Activated CD8-positive, alpha-beta memory T cell treated with anti-CD3 and anti-CD28 coated beads, Interleukin-2, amount 10 ng/mL, durations not matched to agents 7 days and 5 days (primary cell): ENCODE measurements around the gene ITGB2. TPM values are rescaled to one million over a fixed set of nuclear protein-coding genes. Genes with fewer than 3 reads are reported as not detected.

Experiments used
- ATAC-seq: fragments of 150-1000 bp; cut with Tn5 transposase; one replicate; pipeline ENCODE4 v1.10.0; 2021; ENCODE audit warnings: moderate library complexity
- CTCF ChIA-PET: fragments of 350-600 bp; sonication (Branson Sonifier 250); formaldehyde crosslinking; loops from one replicate; lab custom pipeline; 2021; ENCODE audit warnings: antibody characterized with exemption; lab: Charles Lee
- DNase-seq: peaks from one replicate; pipeline ENCODE4 v3.0.0-alpha.2; 2020
- H3K27ac Mint-ChIP-seq: one replicate; pipeline ENCODE4 v1.8.0; 2021; ENCODE audit warnings: mild to moderate bottlenecking, mixed read lengths
- H3K27me3 Mint-ChIP-seq: one replicate; pipeline ENCODE4 v1.8.0; 2021; ENCODE audit warnings: mixed read lengths
- H3K36me3 Mint-ChIP-seq: one replicate; pipeline ENCODE4 v1.8.0; 2021; ENCODE audit warnings: mild to moderate bottlenecking, mixed read lengths
- H3K4me1 Mint-ChIP-seq: one replicate; pipeline ENCODE4 v1.8.0; 2021; ENCODE audit warnings: mixed read lengths
- H3K4me3 Mint-ChIP-seq: one replicate; pipeline ENCODE4 v1.8.0; 2021; ENCODE audit warnings: mild to moderate bottlenecking, moderate library complexity, mixed read lengths
- H3K9me3 Mint-ChIP-seq: one replicate; pipeline ENCODE4 v1.8.0; 2022; ENCODE audit warnings: low read depth, mixed read lengths
- total RNA-seq, 2 experiments: library from RNA; stranded (reverse); gene quantifications; one replicate each; pipeline ENCODE4 v1.2.3, GENCODE V29; 2021

The ITGB2 gene
- total RNA-seq, 2 experiments from 2014 or later, result 336 to 372 TPM

DNA sequence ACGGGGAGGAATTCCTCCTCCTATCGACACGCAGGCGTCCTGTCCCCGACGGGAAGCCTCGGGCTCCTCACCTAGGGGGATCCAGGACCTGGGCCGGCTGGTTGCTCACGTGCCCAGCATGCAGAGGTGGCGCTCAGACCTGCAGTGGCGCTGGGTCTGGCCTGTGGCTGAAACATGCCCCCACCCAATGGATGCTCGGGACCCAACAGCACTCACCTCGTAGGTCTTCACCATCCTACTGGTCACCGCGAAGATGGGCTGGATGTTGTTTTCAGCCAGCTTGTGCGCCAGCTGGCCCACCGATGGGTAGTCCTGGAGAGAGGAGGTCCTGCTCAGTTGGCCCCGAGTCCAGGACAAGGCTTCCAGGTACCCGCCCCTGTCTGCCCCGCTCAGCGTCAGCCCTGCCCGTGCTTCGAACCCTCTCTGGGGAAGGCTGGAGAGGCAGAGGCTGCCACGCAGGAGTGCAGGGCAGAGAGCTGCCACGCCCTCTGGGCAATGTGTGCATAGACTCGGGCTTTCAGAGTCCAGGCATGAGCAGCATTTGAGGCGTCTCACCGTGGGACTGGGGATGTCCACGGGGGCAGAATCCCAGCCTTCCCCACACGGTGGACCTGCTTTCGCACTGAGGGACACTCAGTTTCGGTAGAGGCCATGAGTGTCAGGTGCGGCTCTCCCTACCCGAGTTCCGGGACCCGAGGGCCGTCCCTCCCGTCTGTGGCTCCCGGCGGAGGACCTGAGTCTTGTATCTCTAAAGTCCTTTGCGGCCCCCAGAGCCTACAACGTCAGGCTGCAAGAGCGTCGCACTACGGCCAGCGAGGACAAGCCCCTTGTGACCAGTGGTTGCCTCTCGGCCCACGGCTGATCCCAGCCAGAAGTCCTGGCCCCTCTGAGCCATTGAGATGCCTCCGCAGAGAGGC lies 21.6 kb downstream of the ITGB2 start:
- Mint-ChIP-seq H3K4me3 (no peak overlapping the region), H3K4me1 (no peaks in the 10 kb centered on the region), H3K27ac (no peak overlapping the region), H3K27me3 (no peaks in the 10 kb centered on the region), H3K36me3 (peaks cover 53% of the 10 kb centered on the region), H3K9me3 (no peaks in the 10 kb centered on the region)
- ATAC-seq (no peak), DNase-seq (no peak)
- CTCF ChIA-PET, result interaction anchor here (1.0 to 10.5 kb wide), 3 partner anchors 11 to 229 kb away, joined by 3 to 128 read pairs (median 69); no protein-coding TSS in a partner anchor

DNA sequence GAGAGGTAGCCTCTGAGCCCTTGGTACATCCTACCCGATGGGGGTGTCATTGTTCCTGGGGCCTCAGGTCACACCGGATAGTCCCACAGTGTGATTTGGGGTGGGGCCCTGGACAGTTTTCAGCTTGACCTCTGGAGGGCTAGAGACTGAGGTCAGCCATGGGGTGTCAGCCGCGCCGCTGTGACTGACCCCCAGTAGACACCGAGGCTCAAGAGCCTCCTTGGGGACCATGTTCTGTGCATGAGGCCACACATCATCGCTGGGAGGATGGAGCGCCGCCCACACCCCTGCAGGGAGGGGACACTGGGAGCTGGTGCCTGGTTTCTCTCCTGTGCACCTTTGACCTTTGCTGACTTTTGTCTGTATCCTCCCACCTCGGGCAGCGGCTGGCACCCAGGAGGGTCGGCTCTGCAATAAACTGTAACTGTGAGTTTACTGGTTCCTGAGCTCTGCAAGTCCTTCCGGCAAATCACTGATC lies 22.6 kb downstream of the ITGB2 start:
- no peaks in the 10 kb centered on the region for H3K27me3 Mint-ChIP-seq
- H3K4me3 Mint-ChIP-seq, result no peak overlapping the region
- ATAC-seq (no peak), DNase-seq (no peak)
- no peak overlapping the region for H3K27ac Mint-ChIP-seq
- peaks cover 5% of the 10 kb centered on the region for H3K4me1 Mint-ChIP-seq
- no peaks in the 10 kb centered on the region for H3K9me3 Mint-ChIP-seq
- H3K36me3 Mint-ChIP-seq, result peaks cover 44% of the 10 kb centered on the region
- CTCF ChIA-PET, result interaction anchor here (1.0 to 10.5 kb wide), 4 partner anchors 12 to 230 kb away, joined by 3 to 128 read pairs (median 36); no protein-coding TSS in a partner anchor

DNA sequence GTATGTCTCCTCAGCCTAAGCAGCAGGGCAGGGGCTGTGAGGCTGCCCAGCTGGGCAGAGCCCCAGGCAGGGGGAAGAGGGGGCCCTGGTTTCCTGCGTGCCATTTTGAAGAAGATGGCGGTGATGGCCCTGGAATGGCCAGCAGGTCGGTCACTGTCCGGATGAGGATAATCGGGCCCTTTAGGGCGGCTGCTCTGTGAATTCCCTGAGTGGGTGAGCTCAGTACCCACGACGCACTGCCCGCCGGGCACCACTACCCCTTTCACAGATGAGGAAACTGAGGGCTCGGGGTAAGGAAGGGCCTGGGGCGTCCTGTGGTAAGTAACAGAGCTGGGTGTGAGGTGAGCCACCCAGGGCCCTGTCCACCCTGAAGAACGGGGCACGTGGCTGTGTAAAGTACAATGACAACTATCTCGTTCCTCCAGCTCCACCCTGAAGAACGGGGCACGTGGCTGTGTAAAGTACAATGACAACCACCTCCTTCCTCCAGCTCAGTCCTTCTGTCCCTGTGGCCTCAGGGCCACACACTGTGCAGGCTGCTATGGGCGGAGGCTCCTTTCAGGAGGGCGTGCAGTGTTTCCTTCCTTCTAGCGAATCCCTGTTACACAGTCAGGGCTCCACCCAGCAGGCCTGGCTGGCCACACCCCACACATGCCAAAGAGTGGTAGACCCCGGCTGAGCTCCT lies 23.2 kb downstream of the ITGB2 start:
- Mint-ChIP-seq H3K9me3 (no peaks in the 10 kb centered on the region), H3K27me3 (no peaks in the 10 kb centered on the region), H3K4me3 (no peak overlapping the region), H3K36me3 (peaks cover 39% of the 10 kb centered on the region), H3K4me1 (peaks cover 9% of the 10 kb centered on the region), H3K27ac (no peak overlapping the region)
- DNase-seq (no peak), ATAC-seq (no peak)
- CTCF ChIA-PET, result interaction anchor here (1.0 to 10.5 kb wide), 3 partner anchors 13 to 36 kb away, joined by 3 to 128 read pairs (median 69); no protein-coding TSS in a partner anchor

DNA sequence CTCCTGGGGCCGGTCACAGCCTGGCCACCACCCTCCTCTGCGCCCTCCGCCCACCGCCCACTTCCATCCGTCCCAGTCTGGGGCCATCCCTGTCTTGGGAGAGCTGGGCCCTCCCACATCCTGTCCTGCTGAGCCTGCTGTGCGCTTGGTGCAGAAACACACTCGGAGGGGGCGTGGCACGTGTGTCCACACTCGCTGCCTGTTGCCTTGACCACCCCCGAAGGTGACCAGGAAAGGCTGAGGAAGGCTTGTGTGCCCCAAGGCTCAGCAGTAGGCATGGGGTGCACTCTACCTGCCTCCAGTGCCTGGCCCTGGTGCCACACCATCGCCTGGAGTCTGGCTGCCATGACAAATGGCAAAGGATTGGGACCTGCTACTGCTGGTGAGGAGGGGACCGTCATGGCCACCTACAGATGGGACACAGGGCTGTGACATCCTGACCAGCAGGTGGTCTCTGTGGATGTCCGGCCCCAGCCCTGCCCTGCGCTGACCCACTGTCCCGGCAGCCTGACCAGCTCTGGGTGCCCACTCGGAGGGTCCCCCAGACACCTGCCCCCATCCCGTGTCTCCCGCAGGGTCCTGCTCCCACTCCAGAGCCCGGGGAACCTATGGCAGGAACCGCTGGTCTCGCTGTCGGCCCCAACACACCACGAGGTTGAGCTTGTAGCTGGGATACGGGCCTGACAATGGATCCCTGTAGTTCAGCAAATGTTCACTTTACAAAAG lies 24.0 kb downstream of the ITGB2 start:
- peaks cover 31% of the 10 kb centered on the region for H3K36me3 Mint-ChIP-seq
- no peak for DNase-seq

DNA sequence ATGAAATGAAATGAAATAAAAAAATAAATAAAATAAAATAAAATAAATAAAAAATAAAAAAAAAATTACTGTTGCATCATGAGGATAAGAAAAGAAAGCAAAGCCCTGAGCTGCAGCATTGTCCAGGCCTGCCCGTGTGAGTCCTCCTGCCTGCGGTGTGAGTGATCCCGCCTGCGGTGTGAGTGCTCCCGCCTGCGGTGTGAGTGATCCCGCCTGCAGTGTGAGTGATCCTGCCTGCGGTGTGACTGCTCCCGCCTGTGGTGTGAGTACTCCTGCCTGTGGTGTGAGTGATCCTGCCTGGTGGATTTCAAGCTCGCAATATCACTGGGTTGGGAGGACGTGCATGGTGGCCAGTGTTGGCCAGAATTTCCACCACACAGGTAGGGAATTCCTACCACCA lies 24.8 kb downstream of the ITGB2 start:
- H3K4me3 Mint-ChIP-seq, result no peak overlapping the region
- no peak overlapping the region for H3K27ac Mint-ChIP-seq
- H3K4me1 Mint-ChIP-seq, result peaks cover 9% of the 10 kb centered on the region
- no peak for ATAC-seq
- no peaks in the 10 kb centered on the region for H3K27me3 Mint-ChIP-seq
- peaks cover 28% of the 10 kb centered on the region for H3K36me3 Mint-ChIP-seq
- CTCF ChIA-PET, result interaction anchor here (1.4 to 10.5 kb wide), 4 partner anchors 12 to 37 kb away, joined by 4 to 128 read pairs (median 54); no protein-coding TSS in a partner anchor
- DNase-seq, result no peak
- H3K9me3 Mint-ChIP-seq, result no peaks in the 10 kb centered on the region

More for the DNA sequence above, 24.0 kb downstream of the ITGB2 start:
- ATAC-seq, result no peak
- H3K4me3 Mint-ChIP-seq, result no peak overlapping the region
- H3K4me1 Mint-ChIP-seq, result peaks cover 9% of the 10 kb centered on the region
- H3K27ac Mint-ChIP-seq, result no peak overlapping the region
- CTCF ChIA-PET, result interaction anchor here (1.4 to 10.5 kb wide), 3 partner anchors 13 to 36 kb away, joined by 4 to 128 read pairs (median 69); no protein-coding TSS in a partner anchor
- no peaks in the 10 kb centered on the region for H3K9me3 Mint-ChIP-seq
- H3K27me3 Mint-ChIP-seq, result no peaks in the 10 kb centered on the region

DNA sequence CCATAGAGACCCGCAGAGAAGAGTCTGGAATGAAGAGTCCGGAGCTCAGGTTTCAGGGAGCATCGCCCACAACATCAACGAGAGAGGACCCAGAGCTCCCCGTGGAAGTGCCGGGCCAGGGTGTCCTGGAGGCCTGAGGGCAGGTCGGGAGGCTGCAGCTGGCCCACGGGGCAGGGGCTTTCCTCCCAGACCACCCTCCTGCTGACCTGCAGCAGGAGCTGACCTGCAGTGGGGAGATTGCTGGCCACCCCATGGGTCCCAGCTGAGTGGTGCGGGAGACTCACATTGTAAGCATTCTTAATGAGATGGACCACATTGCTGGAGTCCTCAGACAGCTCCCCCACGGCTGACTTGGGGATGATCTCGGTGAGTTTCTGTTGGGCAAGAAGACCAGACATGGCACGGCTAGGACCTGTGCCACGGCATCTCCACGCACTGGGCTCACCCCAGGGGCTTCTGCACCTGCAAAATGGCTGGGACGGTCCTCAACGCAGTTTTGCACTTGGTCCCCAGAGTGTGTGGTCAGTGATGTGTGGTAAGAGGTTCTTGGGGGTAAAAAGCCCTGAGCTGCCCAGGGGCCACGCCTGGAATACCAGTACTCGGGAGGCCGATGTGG lies 25.9 kb downstream of the ITGB2 start:
- H3K36me3 Mint-ChIP-seq, result peaks cover 25% of the 10 kb centered on the region
- ATAC-seq (no peak), DNase-seq (no peak)
- CTCF ChIA-PET, result interaction anchor here (1.0 to 10.5 kb wide), 8 partner anchors 12 to 101 kb away, joined by 3 to 128 read pairs (median 24); partner anchors contain the start of genes PTTG1IP and SLX9
- peaks cover 9% of the 10 kb centered on the region for H3K4me1 Mint-ChIP-seq
- no peak overlapping the region for H3K27ac Mint-ChIP-seq
- H3K4me3 Mint-ChIP-seq, result no peak overlapping the region
- no peaks in the 10 kb centered on the region for H3K27me3 Mint-ChIP-seq
- no peaks in the 10 kb centered on the region for H3K9me3 Mint-ChIP-seq

DNA sequence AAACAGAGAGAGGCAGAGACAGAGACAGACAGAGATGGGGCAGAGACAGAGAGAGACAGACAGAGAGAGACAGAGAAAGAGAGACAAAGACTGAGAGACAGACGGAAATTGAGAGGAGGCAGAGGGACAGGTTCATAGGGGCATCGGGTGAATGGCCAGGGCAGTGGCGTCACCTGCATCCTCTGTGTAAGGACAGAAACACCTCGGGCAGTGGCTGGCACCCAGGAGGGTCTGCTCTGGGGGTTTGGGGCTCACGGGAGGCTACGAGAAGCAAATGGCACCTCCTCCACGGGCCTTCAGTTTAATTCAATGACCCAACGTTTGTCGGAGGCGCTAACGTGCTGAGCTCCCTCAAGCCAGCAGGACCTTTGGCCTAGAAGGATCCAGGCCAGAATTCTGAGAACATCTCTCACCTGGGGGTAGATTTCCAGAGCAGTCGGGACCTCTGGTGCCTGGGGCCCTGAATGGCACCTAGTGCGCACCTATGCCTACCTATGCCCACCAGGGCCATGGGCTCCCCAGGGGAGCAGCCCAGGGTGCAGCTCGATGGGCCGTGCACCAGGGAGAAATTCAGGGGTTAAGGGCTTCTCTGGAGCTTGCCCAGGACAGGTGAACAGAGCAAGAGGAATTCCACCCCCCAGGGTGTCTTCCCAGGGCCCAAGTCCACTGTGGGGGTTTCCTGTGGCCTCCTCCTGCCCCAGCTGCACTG lies 26.6 kb downstream of the ITGB2 start:
- Mint-ChIP-seq H3K9me3 (no peaks in the 10 kb centered on the region), H3K4me1 (peaks cover 9% of the 10 kb centered on the region), H3K36me3 (peaks cover 19% of the 10 kb centered on the region), H3K27ac (peak overlapping the region; percentile 55), H3K27me3 (no peaks in the 10 kb centered on the region), H3K4me3 (no peak overlapping the region)
- DNase-seq, result no peak
- CTCF ChIA-PET, result interaction anchor here (1.0 to 10.5 kb wide), 9 partner anchors 11 to 101 kb away, joined by 3 to 128 read pairs (median 16); partner anchors contain the start of genes PTTG1IP and SLX9
- ATAC-seq, result no peak

DNA sequence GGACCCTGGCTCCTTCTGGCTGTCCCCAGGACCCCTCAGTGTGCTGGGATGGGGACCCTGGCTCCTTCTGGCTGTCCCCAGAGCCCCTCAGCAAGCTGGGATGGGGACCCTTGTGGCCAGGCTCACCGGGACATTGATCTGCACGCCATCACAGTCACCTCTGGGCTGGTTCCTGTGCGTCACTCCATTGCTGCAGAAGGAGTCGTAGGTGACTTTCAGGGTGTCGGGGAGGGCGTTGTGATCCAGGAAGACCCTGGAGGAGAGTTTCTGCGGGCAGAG lies 27.5 kb downstream of the ITGB2 start:
- peaks cover 15% of the 10 kb centered on the region for H3K36me3 Mint-ChIP-seq
- CTCF ChIA-PET, result interaction anchor here (1.0 to 10.5 kb wide), 11 partner anchors 10 to 236 kb away, joined by 3 to 128 read pairs (median 11); partner anchors contain the start of genes ITGB2 and PTTG1IP
- no peak overlapping the region for H3K4me3 Mint-ChIP-seq
- H3K9me3 Mint-ChIP-seq, result no peaks in the 10 kb centered on the region
- DNase-seq (no peak), ATAC-seq (no peak)
- peaks cover 9% of the 10 kb centered on the region for H3K4me1 Mint-ChIP-seq
- no peak overlapping the region for H3K27ac Mint-ChIP-seq
- H3K27me3 Mint-ChIP-seq, result no peaks in the 10 kb centered on the region

DNA sequence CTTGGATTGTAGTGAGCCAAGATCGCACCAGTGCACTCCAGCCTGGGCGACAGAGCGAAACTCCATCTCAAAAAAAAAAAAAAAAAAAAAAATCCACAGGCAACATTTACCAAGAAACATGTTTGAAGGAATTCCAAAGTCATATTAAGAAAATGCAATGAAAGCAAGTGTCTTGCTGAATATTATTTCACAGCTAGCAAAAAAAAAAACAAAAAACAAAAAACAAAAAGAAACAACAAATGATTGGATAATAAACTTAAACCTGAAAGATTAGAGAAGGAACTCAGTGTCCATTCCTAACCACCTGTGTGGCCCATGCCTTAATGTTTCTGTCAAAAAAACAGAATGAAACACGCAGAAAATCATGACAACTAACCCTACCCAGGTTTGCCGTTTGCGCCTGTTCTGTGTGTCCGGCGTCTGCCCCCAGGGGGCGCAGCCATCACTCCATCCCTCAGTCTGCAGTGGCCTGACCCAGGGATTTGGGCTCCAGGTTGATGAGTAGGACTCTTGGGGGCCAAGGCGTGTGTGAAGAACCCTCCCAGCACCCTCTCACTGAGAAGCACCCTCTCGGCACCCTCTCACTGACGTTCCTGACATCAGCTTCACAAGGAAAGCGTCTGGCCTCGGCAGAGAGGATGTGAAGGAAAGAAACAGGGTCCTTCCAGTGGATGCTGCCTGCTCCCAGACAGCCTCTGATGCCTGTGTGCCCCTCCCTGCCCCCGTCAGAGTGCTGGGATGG lies 28.0 kb downstream of the ITGB2 start:
- H3K27me3 Mint-ChIP-seq, result no peaks in the 10 kb centered on the region
- peaks cover 13% of the 10 kb centered on the region for H3K36me3 Mint-ChIP-seq
- H3K9me3 Mint-ChIP-seq, result no peaks in the 10 kb centered on the region
- peaks cover 9% of the 10 kb centered on the region for H3K4me1 Mint-ChIP-seq
- H3K27ac Mint-ChIP-seq, result no peak overlapping the region
- CTCF ChIA-PET, result interaction anchor here (0.6 to 10.5 kb wide), 21 partner anchors 10 to 236 kb away, joined by 3 to 128 read pairs (median 3); partner anchors contain the start of genes ITGB2, PTTG1IP and SLX9
- no peak overlapping the region for H3K4me3 Mint-ChIP-seq
- peak; percentile 84 for DNase-seq
- peak; percentile 85 for ATAC-seq

DNA sequence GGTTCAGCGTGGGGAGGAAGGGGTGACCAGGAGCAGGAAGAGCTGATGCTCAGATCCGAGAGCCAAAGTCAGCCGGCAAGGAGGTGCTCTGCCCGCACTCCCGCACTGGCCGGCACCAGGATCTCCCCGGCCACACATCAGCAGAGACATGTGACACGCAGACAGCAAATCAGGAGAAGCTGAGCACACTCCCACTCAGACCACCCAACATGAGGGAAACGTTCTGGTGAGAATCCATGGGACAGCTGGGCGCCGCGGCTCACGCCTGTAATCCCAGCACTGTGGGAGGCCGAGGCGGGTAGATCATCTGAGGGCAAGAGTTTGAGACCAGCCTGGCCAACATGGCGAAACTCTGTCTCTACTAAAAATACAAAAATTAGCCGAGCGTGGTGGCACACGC lies 28.6 kb downstream of the ITGB2 start:
- Mint-ChIP-seq H3K9me3 (no peaks in the 10 kb centered on the region), H3K36me3 (peaks cover 11% of the 10 kb centered on the region), H3K4me3 (no peak overlapping the region), H3K27me3 (no peaks in the 10 kb centered on the region), H3K27ac (no peak overlapping the region), H3K4me1 (peaks cover 9% of the 10 kb centered on the region)
- DNase-seq, result no peak
- no peak for ATAC-seq
- CTCF ChIA-PET, result interaction anchor here (0.6 to 10.5 kb wide), 16 partner anchors 9 to 213 kb away, joined by 3 to 128 read pairs (median 4); partner anchors contain the start of genes ITGB2 and PTTG1IP

DNA sequence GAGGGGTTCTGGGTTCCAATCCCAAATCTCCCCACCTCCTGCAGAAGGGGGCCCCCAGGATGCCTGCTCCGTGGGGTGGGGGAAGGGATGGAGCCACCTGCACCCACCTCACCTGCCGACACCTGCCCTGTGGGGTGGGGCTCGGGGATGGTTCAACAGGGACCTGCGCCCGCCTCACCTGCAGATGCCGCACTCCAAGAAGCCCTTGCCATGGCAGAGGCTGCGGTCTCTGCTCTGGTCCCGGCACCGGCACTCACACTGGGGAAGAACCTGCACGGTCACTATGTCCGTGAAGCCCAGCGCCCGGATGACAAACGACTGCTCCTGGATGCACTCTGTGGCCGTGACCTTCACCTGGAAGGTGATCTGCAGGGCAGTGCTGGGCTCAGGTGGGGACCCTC lies 29.1 kb downstream of the ITGB2 start:
- Mint-ChIP-seq H3K36me3 (peaks cover 12% of the 10 kb centered on the region), H3K4me1 (peaks cover 9% of the 10 kb centered on the region), H3K27me3 (no peaks in the 10 kb centered on the region), H3K27ac (no peak overlapping the region), H3K9me3 (no peaks in the 10 kb centered on the region), H3K4me3 (no peak overlapping the region)
- no peak for ATAC-seq
- DNase-seq, result no peak
- CTCF ChIA-PET, result interaction anchor here (0.8 to 10.5 kb wide), 9 partner anchors 9 to 213 kb away, joined by 3 to 128 read pairs (median 16); partner anchors contain the start of gene PTTG1IP
